GM21360 (cell line): ENCODE measurements around the gene GNG4.
"Not testable (repeated sequence)": the region's sequence is repeated elsewhere in the genome, so short reads cannot be mapped to it uniquely, and the experiment has no call there.

ENCODE experiments used
- ATAC-seq: cut with Tn5 transposase; IDR thresholded peaks from one replicate; pipeline ENCODE4 v1.9.1; 2021; ENCODE audit warnings: mild to moderate bottlenecking, moderate library complexity; ENCODE audit not compliant: unreplicated experiment

The GNG4 gene

GRCh38 chr1:235586992-235587391 lies 62.6 kb downstream of the GNG4 start:
- ATAC-seq: no peak

GRCh38 chr1:235586413-235586812 lies 63.2 kb downstream of the GNG4 start:
- ATAC-seq: no peak

- no peak for ATAC-seq
Observed at GRCh38 chr1:235584973-235585372, 64.6 kb downstream of the GNG4 start.

GRCh38 chr1:235583511-235584001 lies 66.0 kb downstream of the GNG4 start:
- ATAC-seq: no peak

- no peak for ATAC-seq
Observed at GRCh38 chr1:235582130-235582529, 67.5 kb downstream of the GNG4 start.

- no peak for ATAC-seq
Observed at GRCh38 chr1:235579891-235580290, 69.7 kb downstream of the GNG4 start.

GRCh38 chr1:235575597-235575996 lies 74.0 kb downstream of the GNG4 start:
- no peak for ATAC-seq

- ATAC-seq: no peak
Observed at GRCh38 chr1:235573880-235574279, 75.7 kb downstream of the GNG4 start.

- ATAC-seq: not testable (repeated sequence)
Observed at GRCh38 chr1:235572971-235573370, 76.6 kb downstream of the GNG4 start.

- ATAC-seq: no peak
Observed at GRCh38 chr1:235571482-235571881, 78.1 kb downstream of the GNG4 start.

GRCh38 chr1:235567812-235568503 lies 81.6 kb downstream of the GNG4 start:
- ATAC-seq: no peak

- ATAC-seq: no peak
Observed at GRCh38 chr1:235566084-235566483, 83.5 kb downstream of the GNG4 start.

GRCh38 chr1:235563513-235564061 lies 86.0 kb downstream of the GNG4 start:
- no peak for ATAC-seq

- ATAC-seq: no peak
Observed at GRCh38 chr1:235562589-235562988, 87.0 kb downstream of the GNG4 start.

GRCh38 chr1:235558621-235559169 lies 90.9 kb downstream of the GNG4 start:
- no peak for ATAC-seq

- ATAC-seq: no peak
Observed at GRCh38 chr1:235557495-235557894, 92.1 kb downstream of the GNG4 start.

- no peak for ATAC-seq
Observed at GRCh38 chr1:235556807-235557206, 92.8 kb downstream of the GNG4 start.

GRCh38 chr1:235553112-235553551 lies 96.5 kb downstream of the GNG4 start:
- no peak for ATAC-seq

- no peak for ATAC-seq
Observed at GRCh38 chr1:235552146-235552716, 97.4 kb downstream of the GNG4 start.

- ATAC-seq: no peak
Observed at GRCh38 chr1:235549351-235550139, 100.0 kb downstream of the GNG4 start.
